ENCODE measurements around the gene NMB. TPM values are rescaled to one million over a fixed set of nuclear protein-coding genes. Genes with fewer than 3 reads are reported as not detected.

The NMB gene
- total RNA-seq, 4 donors from 2014 or later = 3.6 to 7.4 (median 5.1) TPM

GRCh38 chr15:84621358-84621979 lies 36.5 kb downstream of the NMB start:
- H3K27ac ChIP-seq (replicated peaks in 1 of 4) = no peak overlapping the region
- no peak for DNase-seq (ENCODE audit: extremely low spot score)
- H3K27me3 ChIP-seq = no peaks in the 10 kb centered on the region
- H3K36me3 ChIP-seq = peaks cover 16 to 42% (median 26%) of the 10 kb centered on the region in 4 donors
- TF ChIP-seq EP300 (IDR thresholded peaks at IDR 0.05) = no peak
- no peak for TF ChIP-seq CTCF (IDR thresholded peaks at IDR 0.05)
- TF ChIP-seq POLR2A (IDR thresholded peaks at IDR 0.05; ENCODE audit: low read depth) = no peak
- no peak for TF ChIP-seq POLR2AphosphoS5 (IDR thresholded peaks at IDR 0.05)
- intact Hi-C loops (cut with DNase I) = no loop called here
- peaks cover 0 to 17% (median 14%) of the 10 kb centered on the region in 4 donors for H3K9me3 ChIP-seq
- WGBS = 93% methylated on average over 14 of the region's 17 CpGs
- H3K4me3 ChIP-seq = no peak overlapping the region
- peaks cover 2 to 8% (median 4%) of the 10 kb centered on the region in 4 donors for H3K4me1 ChIP-seq

GRCh38 chr15:84620626-84621025 lies 37.4 kb downstream of the NMB start:
- Histone ChIP-seq H3K4me3 (no peak overlapping the region), H3K27me3 (no peaks in the 10 kb centered on the region), H3K27ac (replicated peaks in 1 of 4) (no peak overlapping the region), H3K9me3 (peaks cover 0 to 17% (median 14%) of the 10 kb centered on the region in 4 donors), H3K36me3 (peaks cover 16 to 42% (median 26%) of the 10 kb centered on the region in 4 donors), H3K4me1 (peaks cover 4 to 8% (median 5%) of the 10 kb centered on the region in 4 donors)
- WGBS = over 99% methylated on average over 8 of the region's 8 CpGs
- DNase-seq (ENCODE audit: extremely low spot score) = no peak
- no peak for TF ChIP-seq POLR2AphosphoS5 (IDR thresholded peaks at IDR 0.05)
- no peak for TF ChIP-seq EP300 (IDR thresholded peaks at IDR 0.05)
- TF ChIP-seq POLR2A (IDR thresholded peaks at IDR 0.05; ENCODE audit: low read depth) = no peak
- TF ChIP-seq CTCF (IDR thresholded peaks at IDR 0.05) = no peak
- intact Hi-C loops (cut with DNase I) = no loop called here

- intact Hi-C loops (cut with DNase I) = no loop called here
- H3K36me3 ChIP-seq = peaks cover 8 to 10% (median 8%) of the 10 kb centered on the region in 4 donors
- peaks cover 0 to 8% (median 7%) of the 10 kb centered on the region in 4 donors for H3K9me3 ChIP-seq
- no peak overlapping the region for H3K27ac ChIP-seq (replicated peaks in 1 of 4)
- peaks cover 4 to 8% (median 5%) of the 10 kb centered on the region in 4 donors for H3K4me1 ChIP-seq
- H3K4me3 ChIP-seq = no peak overlapping the region
- TF ChIP-seq POLR2AphosphoS5 (IDR thresholded peaks at IDR 0.05) (no peak), EP300 (IDR thresholded peaks at IDR 0.05) (no peak)
- no peaks in the 10 kb centered on the region for H3K27me3 ChIP-seq
- DNase-seq (ENCODE audit: extremely low spot score) = no peak
- WGBS = 79% methylated on average over 3 of the region's 3 CpGs
Measured at GRCh38 chr15:84616235-84616634, 41.8 kb downstream of the NMB start.

GRCh38 chr15:84611631-84612030 lies 46.4 kb downstream of the NMB start:
- Histone ChIP-seq H3K4me1 (peaks cover 0 to 7% (median 0%) of the 10 kb centered on the region in 4 donors), H3K27me3 (no peaks in the 10 kb centered on the region), H3K4me3 (no peak overlapping the region), H3K9me3 (no peaks in the 10 kb centered on the region), H3K36me3 (peaks cover 0 to 16% (median 7%) of the 10 kb centered on the region in 4 donors), H3K27ac (replicated peaks in 1 of 4) (no peak overlapping the region)
- TF ChIP-seq POLR2A (IDR thresholded peaks at IDR 0.05; ENCODE audit: low read depth) (no peak), POLR2AphosphoS5 (IDR thresholded peaks at IDR 0.05) (no peak), CTCF (IDR thresholded peaks at IDR 0.05) (no peak), EP300 (IDR thresholded peaks at IDR 0.05) (no peak)
- 93% methylated on average over 7 of the region's 7 CpGs for WGBS
- intact Hi-C loops (cut with DNase I) = no loop called here
- no peak for DNase-seq (ENCODE audit: extremely low spot score)

- WGBS = 95% methylated on average over 11 of the region's 11 CpGs
- DNase-seq (ENCODE audit: extremely low spot score) = no peak
- Histone ChIP-seq H3K27me3 (no peaks in the 10 kb centered on the region), H3K9me3 (no peaks in the 10 kb centered on the region), H3K4me3 (no peak overlapping the region), H3K27ac (replicated peaks in 1 of 4) (no peak overlapping the region), H3K36me3 (peaks cover 0 to 31% (median 18%) of the 10 kb centered on the region in 4 donors), H3K4me1 (peaks cover 0 to 8% (median 4%) of the 10 kb centered on the region in 4 donors)
- TF ChIP-seq CTCF (IDR thresholded peaks at IDR 0.05) = no peak
- intact Hi-C loops (cut with DNase I) = no loop called here
Measured at GRCh38 chr15:84609818-84610525, 48.0 kb downstream of the NMB start.

Data from esophagus muscularis mucosa (tissue), 4 donors.